GM12801 (cell line): ENCODE measurements around the gene CASP4.

Experiments
- CTCF ChIP-seq: IDR thresholded peaks from one replicate; pipeline ENCODE4 v1.5.1; 2011; ENCODE audit warnings: control low read depth; ENCODE audit not compliant: insufficient read length; ENCODE audit errors: extremely low read depth

Gene CASP4

GRCh38 chr11:104899226-104899625 lies 69.1 kb downstream of the CASP4 start:
- TF ChIP-seq CTCF = no peak

- no peak for TF ChIP-seq CTCF
These were observed 69.7 kb downstream of the CASP4 start for GRCh38 chr11:104898685-104899013.

- no peak for TF ChIP-seq CTCF
These were observed 70.3 kb downstream of the CASP4 start, which contains the start of gene CASP12 for GRCh38 chr11:104897891-104898684. TSS of gene CASP12 (minus strand) at chr11:104898460.

- TF ChIP-seq CTCF = no peak
These were observed 72.7 kb downstream of the CASP4 start for GRCh38 chr11:104895634-104896033.

- no peak for TF ChIP-seq CTCF
These were observed 74.5 kb downstream of the CASP4 start for GRCh38 chr11:104893876-104894275.
